Fibroblast of peridontal ligament (primary cell): ENCODE data around the gene TK1.
"Not testable (repeated sequence)": the region's sequence is repeated elsewhere in the genome, so short reads cannot be mapped to it uniquely, and the experiment has no call there.

ENCODE experiments used
- DNase-seq: peaks from one replicate; pipeline ENCODE4 v3.0.0-alpha.2; 2010; ENCODE audit errors: extremely low read depth

The TK1 gene, protein sequence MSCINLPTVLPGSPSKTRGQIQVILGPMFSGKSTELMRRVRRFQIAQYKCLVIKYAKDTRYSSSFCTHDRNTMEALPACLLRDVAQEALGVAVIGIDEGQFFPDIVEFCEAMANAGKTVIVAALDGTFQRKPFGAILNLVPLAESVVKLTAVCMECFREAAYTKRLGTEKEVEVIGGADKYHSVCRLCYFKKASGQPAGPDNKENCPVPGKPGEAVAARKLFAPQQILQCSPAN

DNA sequence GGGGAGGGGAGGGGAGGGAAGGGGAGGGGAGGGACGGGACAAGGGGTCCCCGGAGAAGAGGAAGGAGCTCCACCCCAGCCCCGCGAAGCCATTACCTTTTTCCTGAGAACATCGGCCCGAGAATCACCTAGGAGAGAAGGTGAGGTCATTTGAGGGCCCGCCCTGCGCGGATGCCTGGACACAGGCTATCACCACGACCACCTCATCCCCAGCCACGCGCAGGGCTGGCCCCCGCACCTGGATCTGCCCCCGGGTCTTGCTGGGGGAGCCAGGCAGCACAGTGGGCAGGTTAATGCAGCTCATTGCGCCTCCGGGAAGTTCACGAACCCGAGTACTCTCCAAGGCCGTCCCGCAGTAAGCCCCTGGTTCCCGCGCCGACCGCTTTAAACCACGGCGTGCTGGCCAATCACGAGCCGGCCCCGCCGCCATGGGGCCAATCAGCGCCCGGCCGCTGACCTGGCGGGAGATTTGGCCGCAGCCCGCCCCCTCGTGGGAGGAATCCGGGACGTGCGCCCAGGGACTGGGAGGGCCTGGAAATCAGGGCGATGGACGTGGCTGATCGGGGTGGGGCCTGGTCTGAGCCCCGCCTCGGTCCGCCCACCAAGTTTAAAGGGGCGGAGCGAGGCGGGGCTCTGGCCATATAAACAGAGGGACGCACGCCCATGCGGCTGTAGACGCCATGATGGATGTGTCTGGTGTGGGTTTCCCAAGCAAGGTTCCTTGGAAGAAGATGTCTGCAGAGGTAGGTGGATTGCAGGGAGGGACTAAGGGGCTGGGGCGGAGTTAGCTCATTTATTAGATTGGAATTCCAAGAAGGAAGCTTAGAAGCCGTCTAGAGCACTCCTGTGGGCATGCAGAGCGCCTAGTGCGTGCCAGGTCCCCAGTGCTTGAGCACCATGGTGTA lies at the start of gene TK1, which contains the start of gene AFMID:
TSS of gene TK1 (minus strand) at position 361 of the 904 bp plus-strand sequence. CDS start at position 303, 58 bp downstream.
TSS of gene AFMID (plus strand) at position 671 of the 904 bp plus-strand sequence. CDS start at position 680, 9 bp downstream.
- DNase-seq = peak; percentile 95

GRCh38 chr17:78235885-78236284 lies 49.0 kb upstream of the TK1 start:
- DNase-seq = no peak

DNA sequence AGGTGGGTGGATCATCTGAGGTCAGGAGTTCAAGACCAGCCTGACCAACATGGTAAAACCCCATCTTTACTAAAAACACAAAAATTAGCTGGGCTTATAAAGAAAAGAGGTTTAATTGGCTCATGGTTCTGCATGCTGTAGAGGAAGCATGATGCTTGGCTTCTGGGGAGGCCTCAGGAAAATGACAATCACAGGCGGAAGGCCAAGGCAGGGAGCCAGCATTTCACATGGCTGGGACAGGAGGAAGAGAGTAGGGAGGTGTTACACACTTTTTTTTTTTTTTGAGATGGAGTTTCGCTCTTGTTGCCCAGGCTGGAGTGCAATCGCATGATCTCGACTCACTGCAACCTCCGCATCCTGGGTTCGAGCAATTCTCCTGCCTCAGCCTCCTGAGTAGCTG lies 48.2 kb upstream of the TK1 start:
- DNase-seq = not testable (repeated sequence)

- no peak for DNase-seq
Measured at GRCh38 chr17:78234261-78234865, 47.5 kb upstream of the TK1 start.

- DNase-seq = no peak
Measured at GRCh38 chr17:78233678-78234077, 46.8 kb upstream of the TK1 start.

GRCh38 chr17:78232859-78233173 lies 46.0 kb upstream of the TK1 start:
- DNase-seq = no peak

GRCh38 chr17:78231991-78232858 lies 45.4 kb upstream of the TK1 start:
- no peak for DNase-seq

DNA sequence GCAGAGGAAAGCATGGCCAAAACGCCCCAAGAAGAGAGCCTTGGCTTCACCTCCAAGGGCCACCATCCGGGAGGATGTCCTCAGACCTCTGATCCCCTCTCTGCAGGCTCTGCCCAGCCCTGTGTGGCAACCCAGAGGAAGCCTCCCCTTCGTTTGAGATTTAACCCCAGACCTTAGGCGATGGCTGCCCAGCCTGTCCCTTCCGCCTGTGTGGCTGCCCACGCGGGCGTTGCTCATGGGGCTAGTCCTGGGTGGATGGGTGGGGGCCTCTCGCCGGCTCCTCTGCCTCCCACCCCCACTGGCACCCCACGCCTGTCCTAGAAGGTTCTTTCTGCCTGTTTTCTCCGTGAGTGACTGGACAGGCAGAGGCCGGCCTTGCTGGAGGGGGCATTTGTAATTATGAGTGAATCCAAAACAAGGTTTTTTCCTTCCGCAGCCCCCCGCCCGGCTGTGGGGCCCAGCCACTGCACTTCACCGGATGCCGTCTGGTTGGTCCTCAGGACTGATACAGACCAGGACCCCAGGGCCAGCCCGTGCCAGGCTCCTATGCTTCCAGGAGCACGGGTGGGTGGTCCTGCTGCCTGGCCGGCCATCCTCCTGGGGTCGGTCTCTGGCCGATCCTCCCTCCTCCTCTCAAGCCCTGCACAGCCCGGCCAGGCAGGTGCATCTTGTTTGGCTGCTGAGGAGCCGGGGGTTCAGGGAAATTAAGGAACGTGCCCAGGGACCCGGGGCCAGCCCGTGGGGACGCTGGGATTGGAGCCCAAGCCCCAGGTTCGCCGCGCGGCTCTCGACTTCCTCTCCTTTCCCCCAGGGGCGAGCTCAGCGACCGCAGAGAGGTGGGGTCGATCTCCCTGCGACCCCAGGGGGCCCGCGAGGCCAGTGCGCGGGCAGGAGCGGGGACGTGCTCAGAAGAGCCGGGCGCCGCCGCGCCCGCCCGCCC lies 44.4 kb upstream of the TK1 start, which contains the start of gene TMEM235:
TSS of gene TMEM235 (plus strand) at position 636 of the 940 bp plus-strand sequence. CDS start 393 bp downstream, outside the sequence.
- no peak for DNase-seq

DNA sequence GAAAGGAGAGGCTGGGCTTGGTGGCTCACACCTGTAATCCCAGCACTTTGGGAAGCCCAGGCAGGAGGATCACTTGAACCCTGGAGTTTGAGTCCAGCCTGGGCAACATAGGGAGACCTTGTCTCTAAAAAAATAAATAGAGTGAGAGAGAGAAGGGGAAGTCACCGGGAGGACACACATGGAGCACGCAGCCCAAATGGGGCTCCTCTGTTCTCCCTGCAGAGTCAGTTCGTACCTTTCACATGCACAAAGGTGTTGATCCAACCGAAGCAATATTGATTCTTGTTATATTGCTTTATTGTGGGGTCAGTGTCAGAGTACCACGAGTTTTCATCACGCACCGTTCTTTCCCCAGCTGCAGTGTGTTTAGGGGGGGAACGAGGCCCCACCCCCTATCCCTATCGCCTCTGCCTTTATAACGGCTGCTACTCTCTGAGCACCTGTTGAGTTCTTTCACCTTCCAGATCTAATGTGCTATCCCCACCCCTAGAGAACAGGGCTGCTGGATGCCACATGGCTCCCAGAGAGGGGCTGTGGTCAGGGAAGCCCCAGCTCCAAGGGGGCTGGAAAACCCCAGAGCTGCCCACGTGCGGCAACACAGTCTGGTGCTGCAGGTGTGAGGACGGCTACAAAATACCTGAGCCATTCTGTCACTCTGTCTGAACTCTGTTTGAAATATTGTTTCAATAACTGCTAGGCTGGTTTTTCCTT lies 43.6 kb upstream of the TK1 start:
- DNase-seq = no peak

DNA sequence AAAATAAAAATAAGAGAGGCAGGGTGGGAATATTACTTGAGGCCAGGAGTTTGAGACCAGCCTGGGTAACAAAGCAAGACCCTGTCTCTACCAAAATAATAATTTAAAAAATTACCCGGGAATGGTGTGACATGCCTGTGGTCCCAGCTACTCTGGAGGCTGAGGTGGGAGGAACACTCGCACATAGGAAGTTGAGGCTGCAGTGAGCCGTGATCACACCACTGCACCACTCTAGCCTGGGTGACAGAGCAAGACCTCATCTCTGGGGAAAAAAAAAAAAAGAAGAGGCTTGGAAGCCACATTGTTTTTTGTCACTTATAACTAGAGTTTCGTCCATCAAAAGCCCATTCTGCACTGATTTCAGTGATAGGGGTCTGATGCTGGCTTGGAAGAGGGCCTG lies 41.3 kb upstream of the TK1 start:
- no peak for DNase-seq

DNA sequence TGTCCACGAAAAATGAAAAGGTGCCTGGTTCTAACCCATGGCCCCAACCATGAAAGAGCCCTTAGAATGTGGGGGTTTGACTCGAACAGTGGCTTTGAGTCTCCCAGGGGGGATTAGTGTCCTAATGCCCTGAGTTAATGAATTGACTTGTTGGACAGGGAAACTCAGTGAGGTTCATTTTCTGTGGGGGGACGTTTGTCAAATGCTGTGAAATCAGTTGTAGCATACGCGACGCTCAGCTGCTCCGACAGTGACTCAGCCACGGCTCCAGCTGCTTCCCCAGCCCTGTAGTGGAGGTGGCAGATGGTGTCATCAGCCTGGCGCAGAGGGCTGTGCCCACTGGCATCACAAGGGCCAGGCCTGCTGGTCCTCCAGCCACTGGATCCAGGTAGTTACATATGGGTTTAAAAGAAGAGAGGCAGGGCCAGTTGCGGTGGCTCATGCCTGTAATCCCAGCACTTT lies 40.6 kb upstream of the TK1 start:
- no peak for DNase-seq

DNA sequence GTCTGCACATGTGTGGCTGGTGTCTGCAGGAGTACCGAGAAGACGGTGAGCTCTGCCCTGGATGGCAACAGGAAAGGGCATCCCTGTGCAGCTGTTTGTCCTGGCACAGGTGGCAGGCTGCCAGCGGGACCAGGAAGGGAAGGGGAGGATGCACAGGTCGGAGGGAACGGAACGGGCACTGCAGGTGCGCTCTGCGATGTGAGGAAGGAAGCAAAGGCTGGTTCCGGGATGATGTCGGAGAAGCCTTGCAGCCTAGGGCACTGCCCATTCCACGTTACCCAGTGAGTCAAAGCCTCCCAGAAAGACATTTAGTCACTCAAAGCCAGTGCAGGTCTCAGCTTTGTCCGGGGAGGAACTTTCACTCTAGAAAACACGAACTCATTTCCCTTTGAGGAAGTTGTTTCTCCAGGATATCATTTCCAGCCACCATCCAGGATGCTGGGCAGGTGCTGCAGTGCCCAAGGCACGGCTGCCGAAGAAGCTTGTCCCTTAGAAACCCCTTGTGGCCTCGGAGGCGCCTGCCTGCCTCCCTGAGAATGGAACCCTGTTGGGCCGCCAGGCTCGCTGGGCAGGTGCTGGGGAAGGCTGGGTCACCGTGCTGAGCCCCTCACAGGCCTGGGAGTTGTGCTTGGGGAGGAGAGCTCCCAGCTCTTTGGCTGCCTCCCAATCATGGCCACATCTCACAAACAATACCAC lies 40.1 kb upstream of the TK1 start:
- no peak for DNase-seq

DNA sequence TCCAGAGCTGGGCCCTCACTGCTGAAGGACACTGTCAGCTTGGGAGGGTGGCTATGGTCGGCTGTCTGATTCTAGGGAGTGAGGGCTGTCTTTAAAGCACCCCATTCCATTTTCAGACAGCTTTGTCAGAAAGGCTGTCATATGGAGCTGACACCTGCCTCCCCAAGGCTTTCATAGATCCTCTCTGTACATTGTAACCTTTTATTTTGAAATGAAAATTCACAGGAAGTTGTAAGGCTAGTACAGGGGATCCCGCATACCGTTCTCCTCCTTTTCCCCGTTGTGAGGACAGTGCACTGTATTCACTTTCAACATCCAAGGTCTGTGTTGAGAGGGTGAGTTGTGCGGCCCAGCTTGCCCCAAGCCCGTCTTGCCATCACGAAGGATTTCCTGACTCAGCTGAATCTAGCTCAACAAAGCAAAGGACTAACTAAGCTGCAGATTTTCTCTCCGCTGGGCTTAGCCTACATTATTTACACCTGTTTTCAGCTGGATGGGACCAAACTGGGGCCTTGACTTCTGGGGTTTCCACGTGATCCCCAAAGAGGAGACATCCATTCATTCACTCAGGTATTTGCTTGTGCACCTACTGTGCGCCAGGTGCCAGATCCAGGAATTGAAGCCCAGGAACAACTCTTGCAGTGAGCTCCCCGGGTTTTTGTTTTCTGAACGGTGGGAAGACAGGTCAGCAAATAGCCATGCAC lies 39.4 kb upstream of the TK1 start:
- no peak for DNase-seq

- DNase-seq = peak; percentile 8
Measured at GRCh38 chr17:78225088-78225865, 38.4 kb upstream of the TK1 start.

GRCh38 chr17:78224231-78225087 lies 37.6 kb upstream of the TK1 start:
- peak; percentile 6 for DNase-seq

DNA sequence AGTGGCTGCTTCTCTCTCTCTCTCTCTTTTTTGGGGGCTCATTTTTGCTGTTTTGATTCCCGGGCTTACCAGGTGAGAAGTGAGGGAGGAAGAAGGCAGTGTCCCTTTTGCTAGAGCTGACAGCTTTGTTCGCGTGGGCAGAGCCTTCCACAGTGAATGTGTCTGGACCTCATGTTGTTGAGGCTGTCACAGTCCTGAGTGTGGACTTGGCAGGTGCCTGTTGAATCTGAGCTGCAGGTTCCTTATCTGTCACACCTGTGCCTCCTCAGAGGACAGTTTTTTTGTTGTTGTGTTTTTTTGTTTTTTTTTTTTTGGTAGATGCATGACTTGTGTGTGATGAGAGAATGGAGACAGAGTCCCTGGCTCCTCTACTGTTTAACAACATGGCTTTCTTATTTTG lies 36.9 kb upstream of the TK1 start:
- no peak for DNase-seq

DNA sequence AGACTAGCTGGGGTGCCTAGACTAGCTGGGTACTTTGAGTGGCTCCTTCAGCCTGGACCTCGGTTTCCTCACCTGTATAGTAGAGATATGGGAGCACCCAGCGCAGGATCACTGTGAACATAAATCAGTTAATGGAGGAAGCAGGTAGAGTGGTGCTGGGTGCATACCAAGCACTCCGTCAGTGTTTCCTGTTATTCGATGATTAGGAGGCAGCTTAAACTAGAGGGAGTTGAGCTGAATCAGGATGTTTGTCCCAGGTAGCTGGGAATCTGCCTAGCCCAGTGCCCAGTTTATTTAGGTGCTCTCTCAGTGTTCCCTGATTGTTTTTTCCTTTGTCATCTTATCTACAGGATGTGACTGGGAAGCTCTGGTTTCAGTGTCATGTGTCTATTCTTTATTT lies 36.2 kb upstream of the TK1 start:
- no peak for DNase-seq
